Endodermal cell (in vitro differentiated cells): ENCODE results near the gene SENP5. TPM values are rescaled to one million over a fixed set of nuclear protein-coding genes. Genes with fewer than 3 reads are reported as not detected.
"Not testable (repeated sequence)": the region's sequence is repeated elsewhere in the genome, so short reads cannot be mapped to it uniquely, and the experiment has no call there.

ENCODE experiments used
- DNase-seq: peaks from one replicate; pipeline ENCODE4 v3.0.0-alpha.2; 2017
- H3K27ac ChIP-seq: 2 replicates; pipeline ENCODE4 v1.5.1; 2013; ENCODE audit warnings: mild to moderate bottlenecking, low read depth, low read length, moderate library complexity
- H3K27me3 ChIP-seq: 2 replicates; pipeline ENCODE4 v1.6.1; 2013; ENCODE audit warnings: mild to moderate bottlenecking, low read length, moderate library complexity; ENCODE audit not compliant: insufficient read depth, control insufficient read depth, poor library complexity, severe bottlenecking
- H3K36me3 ChIP-seq: 2 replicates; pipeline ENCODE4 v1.7.0; 2013; ENCODE audit warnings: mild to moderate bottlenecking, low read length, moderate library complexity; ENCODE audit not compliant: control insufficient read depth, insufficient read depth
- H3K4me1 ChIP-seq: one replicate; pipeline ENCODE4 v1.7.0; 2013; ENCODE audit warnings: low read length; ENCODE audit not compliant: control insufficient read depth, insufficient read depth
- H3K4me3 ChIP-seq: 2 replicates; pipeline ENCODE4 v1.5.1; 2013; ENCODE audit warnings: mild to moderate bottlenecking, low read length, moderate library complexity
- H3K9ac ChIP-seq: 2 replicates; pipeline ENCODE4 v1.6.1; 2013; ENCODE audit warnings: mild to moderate bottlenecking, low read length, moderate library complexity; ENCODE audit not compliant: poor library complexity, severe bottlenecking; ENCODE audit errors: extremely low read depth
- H3K9me3 ChIP-seq: 2 replicates; pipeline ENCODE4 v1.6.1; 2013; ENCODE audit warnings: mild to moderate bottlenecking, low read length, moderate library complexity; ENCODE audit not compliant: control insufficient read depth
- H3K27ac Mint-ChIP-seq: 2 replicates; pipeline ENCODE4 v1.8.0; 2020; ENCODE audit warnings: mixed read lengths
- H3K27me3 Mint-ChIP-seq: 2 replicates; pipeline ENCODE4 v1.8.0; 2021; ENCODE audit warnings: mild to moderate bottlenecking, mixed read lengths; ENCODE audit not compliant: insufficient read depth
- H3K36me3 Mint-ChIP-seq: 2 replicates; pipeline ENCODE4 v1.8.0; 2020; ENCODE audit warnings: low read depth, mixed read lengths
- H3K4me1 Mint-ChIP-seq: 2 replicates; pipeline ENCODE4 v1.8.0; 2020; ENCODE audit warnings: mixed read lengths
- H3K4me3 Mint-ChIP-seq: 2 replicates; pipeline ENCODE4 v1.8.0; 2020; ENCODE audit warnings: mild to moderate bottlenecking, moderate library complexity, mixed read lengths
- H3K9me3 Mint-ChIP-seq: 2 replicates; pipeline ENCODE4 v1.8.0; 2020; ENCODE audit warnings: mild to moderate bottlenecking, mixed read lengths
- CTCF ChIP-seq: fragments of 200-600 bp; sonication (generic); conservative IDR thresholded peaks from 2 replicates; pipeline ENCODE4 v1.5.0; 2021; ENCODE audit warnings: antibody characterized with exemption, mild to moderate bottlenecking
- WGBS, 2 experiments: methylation state at CpG; one replicate each; pipeline versions ENCODE4 v1.1.5 to v1.1.7; 2013; ENCODE audit warnings: missing lambda C conversion rate in 2 of 2, mixed read lengths in 1 of 2; ENCODE audit not compliant: insufficient coverage in 1 of 2, insufficient read length in 1 of 2; 5-methylcytosine and 5-hydroxymethylcytosine counted together
- total RNA-seq, 2 donors: library from RNA; stranded (reverse); fragmentation: NEBNext Ultra II Directional in 1 of 2; extraction: Animal tissue kit (Norgen Biotek cat#: 25700) in 1 of 2; gene quantifications; 2 replicates in 1 of 2; 3 replicates in 1 of 2; pipeline ENCODE4 v1.2.1, GENCODE V29; 2021

SENP5 gene
- total RNA-seq, 2 donors from 2014 or later: 35.2 to 44.3 TPM

GRCh38 chr3:196849180-196849741 lies 18.5 kb upstream of the SENP5 start:
- Mint-ChIP-seq H3K27me3 (no peaks in the 10 kb centered on the region), H3K9me3 (peaks cover 64% of the 10 kb centered on the region), H3K27ac (no peak overlapping the region), H3K4me3 (no peak overlapping the region), H3K36me3 (no peaks in the 10 kb centered on the region), H3K4me1 (no peaks in the 10 kb centered on the region)
- H3K27me3 ChIP-seq: no peaks in the 10 kb centered on the region
- no peak for DNase-seq
- no peak overlapping the region for H3K4me3 ChIP-seq
- H3K4me1 ChIP-seq: no peaks in the 10 kb centered on the region
- peaks cover 28% of the 10 kb centered on the region for H3K9me3 ChIP-seq
- H3K9ac ChIP-seq: no peak overlapping the region
- no peaks in the 10 kb centered on the region for H3K36me3 ChIP-seq
- no peak for TF ChIP-seq CTCF
- H3K27ac ChIP-seq: no peak overlapping the region
- 78 to 93% methylated on average over 3 to 11 of the region's 11 CpGs for WGBS, 2 experiments

- not testable (repeated sequence) for H3K27ac Mint-ChIP-seq, H3K36me3 Mint-ChIP-seq, DNase-seq, H3K4me1 ChIP-seq, H3K9ac ChIP-seq, H3K36me3 ChIP-seq, H3K4me3 ChIP-seq, H3K9me3 ChIP-seq, H3K4me3 Mint-ChIP-seq, H3K27me3 Mint-ChIP-seq, H3K27me3 ChIP-seq, H3K4me1 Mint-ChIP-seq, H3K27ac ChIP-seq
- WGBS, 2 experiments: 89 to 91% methylated on average over 8 of the region's 8 CpGs
- H3K9me3 Mint-ChIP-seq: peaks cover 37% of the 10 kb centered on the region
Observed at GRCh38 chr3:196863000-196863399, 4.7 kb upstream of the SENP5 start.

- peak overlapping the region; percentile 83 for H3K4me3 Mint-ChIP-seq
Observed at GRCh38 chr3:196867155-196867506, 589 bp upstream of the SENP5 start.

More at GRCh38 chr3:196867155-196867506, 589 bp upstream of the SENP5 start:
- TF ChIP-seq CTCF: no peak
- peak overlapping the region; percentile 91 for H3K4me3 ChIP-seq
- no peaks in the 10 kb centered on the region for H3K27me3 Mint-ChIP-seq
- no peaks in the 10 kb centered on the region for H3K4me1 ChIP-seq
- H3K36me3 ChIP-seq: peaks cover 13% of the 10 kb centered on the region
- DNase-seq: no peak
- peak overlapping the region; percentile 80 for H3K27ac ChIP-seq
- H3K36me3 Mint-ChIP-seq: peaks cover 3% of the 10 kb centered on the region
- peak overlapping the region; percentile 62 for H3K9ac ChIP-seq
- H3K4me1 Mint-ChIP-seq: peaks cover 10% of the 10 kb centered on the region
- WGBS, 2 experiments: 65 to 68% methylated on average over 6 of the region's 6 CpGs
- peak overlapping the region; percentile 97 for H3K27ac Mint-ChIP-seq
- peaks cover 9% of the 10 kb centered on the region for H3K9me3 ChIP-seq
- no peaks in the 10 kb centered on the region for H3K27me3 ChIP-seq
- peaks cover 22% of the 10 kb centered on the region for H3K9me3 Mint-ChIP-seq
